Activated naive CD4-positive, alpha-beta T cell (primary cell): ENCODE results near the gene LTB4R2.
A peak's percentile ranks its signal among the peaks of the same experiment; 100 is the strongest.
"Not testable (repeated sequence)": the region's sequence is repeated elsewhere in the genome, so short reads cannot be mapped to it uniquely, and the experiment has no call there.

Experiments
- DNase-seq, 4 experiments: peaks; one replicate each; lab custom pipeline; 2025; lab: John Stamatoyannopoulos, UW

Gene LTB4R2

DNA sequence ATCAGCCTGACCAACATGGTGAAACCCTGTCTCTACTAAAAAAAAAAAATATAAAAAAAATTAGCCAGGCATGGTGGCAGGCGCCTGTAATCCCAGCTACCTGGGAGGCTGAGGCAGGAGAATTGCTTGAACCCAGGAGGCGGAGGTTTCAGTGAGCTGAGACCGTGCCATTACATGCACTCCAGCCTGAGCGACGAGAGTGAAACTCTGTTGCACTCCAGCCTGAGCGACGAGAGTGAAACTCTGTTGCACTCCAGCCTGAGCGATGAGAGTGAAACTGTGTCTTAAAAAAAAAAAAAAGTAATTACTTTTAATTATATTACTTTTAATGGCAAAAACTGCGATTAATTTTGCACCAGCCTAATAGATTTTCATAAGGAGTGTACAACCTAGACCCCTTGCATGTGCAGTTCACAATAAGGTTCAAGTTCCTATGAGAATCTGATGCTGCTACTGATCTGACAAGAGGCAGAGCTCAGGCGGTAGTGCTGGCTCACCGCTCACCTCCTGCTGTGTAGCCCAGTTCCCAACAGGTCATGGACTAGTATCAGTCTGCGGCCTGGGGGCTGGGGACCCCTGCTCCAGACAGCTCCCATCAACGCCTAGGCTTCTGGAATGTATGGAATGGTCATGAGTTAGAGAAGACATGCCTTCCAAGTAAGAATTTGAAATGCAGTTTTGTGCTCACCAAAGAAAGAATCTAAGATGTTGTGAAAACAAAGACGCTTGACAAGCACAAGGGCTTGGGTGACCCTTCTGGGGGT, 11.5 kb downstream of the LTB4R2 start:
- DNase-seq: no peak

GRCh38 chr14:24322672-24323071, 12.7 kb downstream of the LTB4R2 start:
- DNase-seq: no peak

- DNase-seq: no peak
Measured at GRCh38 chr14:24323341-24323740, 13.4 kb downstream of the LTB4R2 start.

DNA sequence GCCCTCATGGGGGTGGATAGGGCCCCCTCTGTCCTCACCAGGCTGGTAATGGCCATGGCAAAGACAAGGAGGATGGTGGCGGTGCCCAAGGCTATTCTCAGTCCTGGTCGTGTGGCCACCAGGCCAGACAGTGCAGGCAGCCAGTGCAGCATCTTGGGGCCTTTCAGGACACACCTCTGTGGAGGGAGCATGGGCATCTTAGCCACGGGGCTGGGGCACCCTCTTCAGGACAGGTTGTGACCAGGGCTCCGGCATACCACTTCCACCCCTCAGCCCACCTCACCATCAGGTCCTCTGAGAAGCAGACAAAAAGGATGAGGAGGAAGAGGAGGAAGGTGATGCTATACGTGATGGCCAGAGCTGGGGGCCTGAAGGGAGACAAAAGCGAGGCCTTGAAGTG, 14.1 kb downstream of the LTB4R2 start:
- DNase-seq: no peak

DNA sequence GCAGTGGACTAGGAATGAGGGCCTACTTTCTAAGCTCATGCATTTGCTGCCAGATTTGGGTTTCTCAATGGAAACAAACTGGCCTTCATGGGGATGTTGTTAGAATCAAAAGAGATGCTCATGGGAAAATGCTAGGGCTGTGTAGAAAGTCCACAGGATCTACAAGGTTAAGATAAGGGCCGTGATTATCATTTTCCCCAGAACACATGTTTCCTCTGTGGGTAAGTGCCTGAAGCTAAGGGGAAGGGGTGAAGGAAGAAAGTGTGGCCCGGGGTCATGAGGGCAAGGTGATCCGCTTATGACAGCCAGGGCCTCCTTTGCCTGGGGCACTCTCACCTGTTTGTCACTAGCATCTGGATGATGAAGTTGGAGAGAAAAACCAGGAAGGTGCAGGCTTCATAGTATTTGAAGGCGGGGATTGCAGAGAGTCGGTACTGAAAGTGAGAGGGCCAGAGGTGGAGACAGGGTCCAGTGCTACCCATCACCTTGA, 15.1 kb downstream of the LTB4R2 start:
- DNase-seq: no peak

- DNase-seq: no peak
Measured at GRCh38 chr14:24325963-24326362, 16.0 kb downstream of the LTB4R2 start.

DNA sequence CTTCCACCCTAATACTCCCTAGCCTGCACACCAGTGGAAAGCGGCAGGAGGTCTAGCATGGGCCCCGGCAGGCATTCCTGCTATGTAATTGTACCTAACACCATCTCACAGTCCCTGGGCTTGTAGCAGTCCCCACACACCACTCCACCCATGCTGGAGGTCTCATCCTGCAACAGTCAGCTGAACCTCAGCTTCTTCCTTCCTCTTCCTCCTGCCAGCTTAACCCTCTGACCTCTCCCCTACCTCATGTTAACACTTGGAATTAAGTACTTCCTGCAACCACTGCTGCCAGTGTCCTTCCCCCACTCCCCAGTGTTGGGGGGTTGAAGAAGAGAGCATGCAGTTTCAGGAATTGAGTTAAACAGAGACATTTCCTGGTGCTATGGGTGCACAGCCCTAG, 17.4 kb downstream of the LTB4R2 start:
- DNase-seq: no peak

DNA sequence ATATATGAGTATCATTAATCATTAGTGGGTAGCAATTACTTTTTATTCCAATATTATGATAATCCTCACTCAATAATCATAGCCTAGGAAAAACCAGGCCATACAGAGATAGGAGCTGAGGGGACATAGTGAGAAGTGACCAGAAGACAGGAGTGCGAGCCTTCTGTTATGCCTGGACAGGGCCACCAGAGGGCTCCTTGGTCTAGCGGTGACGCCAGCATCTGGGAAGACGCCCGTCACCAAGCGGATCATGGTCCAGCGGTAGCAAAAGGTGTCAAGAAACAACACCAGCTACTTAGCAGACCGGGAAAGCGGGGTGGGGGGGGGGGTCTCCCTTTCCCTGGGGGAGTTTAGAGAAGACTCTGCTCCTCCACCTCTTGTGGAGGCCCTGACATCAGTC, 18.0 kb downstream of the LTB4R2 start:
- not testable (repeated sequence) for DNase-seq

DNA sequence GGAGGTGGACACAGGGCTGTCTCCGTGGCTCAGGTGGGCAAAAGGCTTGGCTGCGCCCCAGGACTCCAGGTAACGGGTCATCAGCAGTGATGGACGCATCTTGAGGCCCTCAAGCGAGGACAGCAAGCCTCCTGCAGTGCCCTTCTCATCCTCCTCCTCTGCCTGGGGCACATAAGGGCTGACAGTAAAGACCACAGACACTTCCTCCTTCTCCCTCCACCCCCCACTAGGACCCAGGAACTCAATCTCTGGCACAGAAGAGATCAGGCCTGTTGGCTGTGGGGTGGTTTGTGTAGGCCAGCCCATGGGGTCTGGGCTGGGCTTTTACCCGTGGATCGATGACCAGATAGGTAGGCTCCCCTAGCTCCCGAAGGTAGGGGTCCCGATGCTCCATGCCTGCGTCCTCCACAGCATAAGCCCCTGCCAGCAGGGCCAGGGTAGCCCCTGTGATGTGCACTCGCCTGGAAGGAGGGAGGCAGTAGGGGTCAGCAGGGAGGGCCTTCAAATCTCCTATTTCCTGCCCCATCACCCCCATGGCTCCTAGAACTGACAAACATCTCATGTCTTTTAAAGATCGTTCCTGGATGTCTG, 19.2 kb downstream of the LTB4R2 start:
- no peak for DNase-seq

GRCh38 chr14:24329736-24330135, 19.8 kb downstream of the LTB4R2 start:
- peak in 1 of 4 experiments; percentile 18 for DNase-seq

- DNase-seq: no peak
Measured at GRCh38 chr14:24330973-24331674, 21.2 kb downstream of the LTB4R2 start.

GRCh38 chr14:24331731-24332267, 21.9 kb downstream of the LTB4R2 start:
- no peak for DNase-seq

DNA sequence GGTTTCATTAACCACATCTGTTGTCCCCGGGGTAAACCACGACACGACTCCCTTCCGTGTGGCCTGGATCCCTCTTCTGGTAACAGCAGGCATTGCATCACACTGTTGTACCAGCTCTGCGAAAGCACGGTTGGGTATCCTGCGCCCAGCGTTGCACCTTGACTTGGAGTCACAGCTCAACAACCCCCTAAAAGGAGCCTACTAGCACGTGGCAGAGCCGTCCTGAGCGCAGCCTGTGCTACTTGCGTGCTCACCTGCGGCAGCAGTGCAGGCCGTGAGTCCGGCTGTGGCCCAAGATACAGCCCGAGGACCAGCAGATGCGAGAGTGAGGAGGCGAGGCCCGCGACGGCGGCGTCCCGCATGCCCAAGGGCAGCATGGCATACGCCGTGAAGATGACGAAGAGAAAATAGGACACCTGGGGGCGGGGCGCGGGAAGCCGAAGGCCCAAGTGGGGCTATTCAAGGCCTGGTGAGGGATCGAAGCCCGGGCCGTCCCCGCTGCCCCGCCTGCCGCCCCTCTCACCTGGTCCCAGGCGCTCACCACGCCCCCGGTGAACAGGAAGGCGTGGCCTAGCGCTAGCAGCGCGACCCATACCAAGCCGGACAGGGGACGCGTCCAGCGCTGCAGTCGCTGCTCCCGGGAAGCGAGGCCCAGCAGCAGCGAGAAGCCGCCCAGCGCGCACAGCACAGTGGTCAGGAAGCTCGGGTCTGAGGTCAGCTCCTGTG, 22.5 kb downstream of the LTB4R2 start:
- DNase-seq: peak; percentile 32 to 68 (median 58)

- DNase-seq: peak in 1 of 4 experiments; percentile 16
Measured at GRCh38 chr14:24334431-24335291, 24.7 kb downstream of the LTB4R2 start, which contains the start of gene ADCY4. TSS of gene ADCY4 (minus strand) at chr14:24335071. CDS start at chr14:24334652, 419 bp downstream.

GRCh38 chr14:24335461-24336171, 25.7 kb downstream of the LTB4R2 start:
- no peak for DNase-seq

GRCh38 chr14:24337144-24337823, 27.3 kb downstream of the LTB4R2 start:
- DNase-seq: no peak

GRCh38 chr14:24337824-24338175, 27.9 kb downstream of the LTB4R2 start:
- no peak for DNase-seq

GRCh38 chr14:24338843-24339242, 28.9 kb downstream of the LTB4R2 start:
- DNase-seq: no peak

DNA sequence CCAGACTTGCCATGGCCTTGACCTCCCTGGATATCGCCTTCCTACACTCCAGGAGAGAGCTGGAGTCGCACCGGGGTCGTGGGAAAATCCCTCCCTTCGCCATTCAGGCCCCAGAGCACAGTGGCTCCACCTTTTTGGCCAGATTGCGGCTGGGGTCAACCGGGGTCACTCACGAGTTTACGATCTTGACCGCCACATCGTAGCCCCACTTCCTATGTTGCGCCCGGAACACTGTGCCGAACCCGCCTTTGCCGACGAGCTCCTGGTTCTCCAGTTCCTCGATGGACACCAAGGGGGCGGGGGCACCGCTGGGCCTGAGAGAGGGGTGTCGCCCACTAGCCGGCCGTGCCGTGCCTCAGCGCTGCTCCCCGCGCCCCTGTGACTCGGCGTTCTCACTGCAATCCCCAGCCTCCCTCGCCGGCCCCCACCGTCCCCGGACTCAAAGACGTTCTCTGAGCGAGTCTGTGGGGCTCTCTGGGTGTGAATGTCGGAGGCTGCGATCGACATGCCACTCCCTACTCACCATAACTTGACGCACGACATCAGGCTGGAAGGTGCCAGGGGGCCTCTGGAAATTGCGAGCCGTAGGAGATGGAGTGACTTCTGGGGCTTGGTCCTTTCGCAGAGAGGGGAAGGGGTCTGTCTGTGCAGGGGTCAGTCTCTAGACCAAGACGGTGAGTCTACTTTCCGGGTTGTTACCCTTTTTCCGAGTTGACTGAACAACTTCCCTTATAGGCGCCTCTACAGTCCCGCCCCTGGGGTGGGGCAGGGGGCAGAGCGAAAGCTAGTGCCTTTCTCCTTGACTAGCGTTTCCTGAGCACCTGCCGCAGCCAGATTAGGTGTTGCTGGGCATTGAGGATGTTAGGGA, 29.6 kb downstream of the LTB4R2 start, which contains the start of gene RIPK3:
Gene RIPK3, minus strand, starts transcription at position 708 of the 868 bp plus-strand sequence. Its CDS starts 165 bp downstream, at position 543.
- DNase-seq: peak in 2 of 4 experiments; percentile 50 to 73
